HG02642 (cell line): ENCODE measurements around the gene MAN2A1.
A peak's percentile ranks its signal among the peaks of the same experiment; 100 is the strongest.
"Not testable (repeated sequence)": the region's sequence is repeated elsewhere in the genome, so short reads cannot be mapped to it uniquely, and the experiment has no call there.

Experiments used
- ATAC-seq: cut with Tn5 transposase; IDR thresholded peaks from one replicate; pipeline ENCODE4 v1.9.1; 2021; ENCODE audit warnings: mild to moderate bottlenecking; ENCODE audit not compliant: unreplicated experiment, poor library complexity

Gene MAN2A1

DNA sequence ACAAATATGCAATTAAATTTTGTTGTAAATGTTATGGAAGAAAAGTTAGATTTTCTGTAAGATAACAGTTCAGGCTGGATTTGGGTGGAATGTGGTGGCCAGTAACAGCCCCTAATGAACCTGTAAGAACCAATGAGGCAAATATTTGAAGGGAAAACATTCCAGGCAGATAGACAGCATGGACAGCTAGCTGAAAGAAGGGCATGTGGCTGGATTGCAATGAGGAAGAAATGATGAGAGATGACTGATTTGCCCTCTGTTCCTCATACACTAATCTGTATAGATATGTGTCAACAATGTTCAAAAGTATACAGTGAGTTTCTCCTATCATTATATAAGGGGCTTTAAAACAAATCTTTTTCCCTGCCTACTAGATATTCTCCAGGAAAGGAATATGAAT is 58.8 kb downstream of the MAN2A1 start:
- no peak for ATAC-seq

DNA sequence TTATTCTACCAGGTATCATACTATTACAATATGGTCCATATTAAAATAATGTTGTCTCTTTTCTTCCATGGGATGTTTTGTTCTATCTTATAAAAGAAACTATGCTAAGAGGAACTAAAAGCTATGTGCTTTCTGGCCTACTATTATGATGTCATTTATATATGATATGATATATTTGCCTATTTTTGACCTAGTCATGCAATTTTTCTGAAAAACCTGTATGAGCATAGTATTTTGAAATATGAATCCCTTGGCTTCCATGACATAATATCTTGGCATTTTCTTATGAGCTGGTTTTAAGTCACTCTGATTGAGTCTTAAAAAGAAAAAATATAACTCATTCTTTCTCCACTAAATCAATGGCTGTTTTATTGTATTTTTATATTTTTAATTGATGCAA is 60.7 kb downstream of the MAN2A1 start:
- no peak for ATAC-seq

DNA sequence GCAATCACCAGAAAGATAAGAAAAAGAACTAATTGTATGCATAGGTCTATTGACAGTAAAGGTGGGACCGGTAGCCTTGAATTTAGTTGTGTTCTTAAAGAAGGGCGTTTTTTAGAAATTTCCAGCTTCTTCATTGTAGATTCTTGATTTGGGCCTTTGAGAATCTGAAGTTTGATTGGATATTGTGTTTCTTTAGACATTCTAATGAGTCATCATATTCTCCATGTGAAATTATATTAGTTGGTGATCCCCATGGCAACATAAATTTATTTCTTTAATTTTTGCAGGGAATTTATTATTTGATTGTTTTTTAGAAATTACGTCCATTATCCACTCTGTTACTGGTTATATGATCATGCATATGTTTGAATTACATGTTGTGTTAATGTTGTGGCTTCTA is 63.6 kb downstream of the MAN2A1 start:
- no peak for ATAC-seq

DNA sequence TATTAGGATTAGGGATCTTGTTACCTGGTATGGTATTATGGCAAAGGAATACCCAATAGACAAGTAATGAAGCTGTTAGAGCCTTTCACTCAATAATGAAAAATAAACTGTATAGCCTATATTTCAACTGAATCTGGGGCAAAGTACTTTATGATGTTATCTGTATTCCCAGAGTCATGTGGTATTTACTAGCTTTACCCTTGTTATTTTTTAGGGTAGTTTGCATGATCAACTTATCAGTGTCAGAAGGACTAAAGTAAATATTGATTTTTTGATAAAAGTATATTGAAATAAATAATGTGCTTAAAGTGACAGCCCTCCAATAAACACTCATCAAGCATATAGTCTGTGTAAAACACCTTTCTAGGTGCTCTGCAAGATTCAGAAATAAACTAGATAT is 64.6 kb downstream of the MAN2A1 start:
- ATAC-seq, result no peak

DNA sequence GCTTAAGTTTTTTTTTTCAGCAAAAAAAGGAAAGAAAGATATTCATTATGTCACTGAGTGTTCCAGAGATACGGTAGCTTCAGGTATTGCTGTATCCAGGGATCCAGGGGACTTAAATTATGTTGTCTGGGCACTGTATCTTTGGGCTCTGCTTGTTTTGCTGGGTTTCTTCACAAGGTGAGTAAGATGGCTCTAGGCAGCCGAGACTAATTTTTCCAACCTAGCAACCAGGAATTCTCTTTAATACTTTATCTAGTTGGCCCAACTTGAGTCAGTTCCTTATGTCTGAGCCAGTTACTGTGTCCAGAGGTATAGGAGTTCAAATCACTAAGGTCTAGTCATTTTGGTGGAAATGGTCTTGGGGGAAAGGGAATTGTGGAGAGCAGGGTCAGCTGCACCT is 66.0 kb downstream of the MAN2A1 start:
- no peak for ATAC-seq

DNA sequence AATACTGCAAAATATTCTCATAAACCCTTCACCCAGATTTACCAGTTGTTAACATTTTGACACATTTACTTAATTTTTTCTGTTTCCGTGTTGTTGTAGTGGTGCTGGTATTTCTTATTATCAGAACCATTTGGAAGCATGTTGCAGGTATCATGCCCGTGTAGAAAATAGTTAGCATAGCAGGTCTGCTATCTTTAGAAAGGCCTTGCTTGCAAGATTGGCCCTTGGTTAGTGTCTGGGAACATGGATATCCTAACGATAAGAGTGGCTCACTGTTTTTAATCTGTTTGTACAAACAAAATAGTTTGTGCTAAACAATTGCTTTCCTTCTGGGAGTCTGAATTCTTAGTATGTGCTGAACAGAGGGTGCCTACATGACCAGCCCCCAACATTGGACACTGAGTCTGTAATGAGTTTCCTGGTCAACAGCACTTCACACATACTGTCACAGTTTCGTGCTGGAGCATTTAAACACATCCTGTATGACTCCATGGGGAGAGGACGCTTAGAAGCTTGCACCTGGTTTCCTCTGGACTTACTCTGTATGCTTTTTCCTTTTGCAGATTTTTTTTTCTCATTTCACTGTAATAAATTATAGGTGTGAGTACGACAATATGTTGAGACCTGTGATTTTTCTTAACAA is 66.9 kb downstream of the MAN2A1 start:
- ATAC-seq, result no peak

DNA sequence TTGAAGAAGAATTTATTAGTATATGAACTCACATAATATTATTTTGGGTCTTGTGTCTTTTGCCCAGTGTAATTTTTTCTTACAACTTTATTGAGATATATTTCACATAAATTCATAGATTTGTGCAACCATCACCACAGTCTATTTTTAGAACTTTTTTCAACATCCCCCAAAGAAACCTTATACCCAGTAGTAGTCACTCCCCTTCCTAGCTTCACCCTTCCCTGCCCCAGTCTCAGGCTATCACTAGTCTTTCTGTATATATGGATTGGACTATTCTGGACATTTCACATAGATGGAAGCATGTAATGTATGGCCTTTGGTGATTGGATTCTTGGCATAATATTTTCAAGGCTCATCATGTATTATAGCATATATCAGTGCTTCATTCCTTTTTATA is 67.8 kb downstream of the MAN2A1 start:
- no peak for ATAC-seq

DNA sequence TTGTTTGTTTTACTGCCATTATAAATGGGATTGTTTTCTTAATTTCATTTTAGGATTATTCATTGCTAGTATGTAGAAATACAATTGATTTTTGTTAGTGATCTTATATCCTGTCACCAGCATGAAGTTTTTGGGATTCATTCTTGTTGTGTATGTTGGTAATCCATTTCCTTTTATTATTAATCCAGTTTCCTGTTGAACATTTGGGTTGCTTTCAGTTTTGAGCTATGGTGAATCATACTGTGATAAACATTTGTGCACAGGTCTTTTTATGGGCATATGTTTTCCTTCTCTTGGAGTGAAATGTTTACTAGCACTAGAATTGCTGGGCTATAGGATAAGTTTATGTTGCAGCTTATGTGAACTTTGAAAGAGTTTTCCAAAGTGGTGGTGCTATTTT is 69.6 kb downstream of the MAN2A1 start:
- no peak for ATAC-seq

DNA sequence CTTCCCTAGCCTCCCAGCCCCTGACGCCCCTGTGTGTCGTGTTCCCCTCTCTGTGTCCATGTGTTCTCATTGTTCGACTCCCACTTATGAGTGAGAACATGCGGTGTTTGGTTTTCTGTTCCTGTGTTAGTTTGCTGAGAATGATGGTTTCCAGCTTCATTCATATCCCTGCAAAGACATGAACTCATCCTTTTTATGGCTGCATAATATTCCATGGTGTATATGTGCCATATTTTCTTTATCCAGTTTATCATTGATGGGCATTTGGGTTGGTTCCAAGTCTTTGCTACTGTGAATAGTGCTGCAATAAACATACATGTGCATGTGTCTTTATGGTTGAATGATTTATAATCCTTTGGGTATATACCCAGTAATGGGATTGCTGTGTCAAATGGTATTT is 70.4 kb downstream of the MAN2A1 start:
- ATAC-seq, result not testable (repeated sequence)

DNA sequence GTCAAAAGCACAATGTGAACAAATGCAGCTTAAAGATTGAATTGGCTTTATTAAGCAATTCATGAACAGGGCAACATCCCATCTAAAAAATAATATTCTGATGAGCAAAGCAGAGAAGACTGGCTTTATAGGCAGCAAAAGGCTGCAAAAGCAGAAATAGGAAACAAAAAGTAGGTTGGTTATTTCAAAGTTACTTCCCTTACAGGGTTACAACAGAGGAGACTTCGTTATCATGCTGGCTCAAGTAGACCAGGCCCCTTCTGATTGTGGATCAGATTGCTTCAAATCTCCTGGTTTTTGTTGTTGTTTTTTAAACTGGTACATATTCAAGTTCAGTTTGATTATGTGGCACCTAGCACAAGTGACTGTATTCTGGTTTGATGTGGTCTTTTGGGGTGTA is 73.1 kb downstream of the MAN2A1 start:
- ATAC-seq, result no peak

DNA sequence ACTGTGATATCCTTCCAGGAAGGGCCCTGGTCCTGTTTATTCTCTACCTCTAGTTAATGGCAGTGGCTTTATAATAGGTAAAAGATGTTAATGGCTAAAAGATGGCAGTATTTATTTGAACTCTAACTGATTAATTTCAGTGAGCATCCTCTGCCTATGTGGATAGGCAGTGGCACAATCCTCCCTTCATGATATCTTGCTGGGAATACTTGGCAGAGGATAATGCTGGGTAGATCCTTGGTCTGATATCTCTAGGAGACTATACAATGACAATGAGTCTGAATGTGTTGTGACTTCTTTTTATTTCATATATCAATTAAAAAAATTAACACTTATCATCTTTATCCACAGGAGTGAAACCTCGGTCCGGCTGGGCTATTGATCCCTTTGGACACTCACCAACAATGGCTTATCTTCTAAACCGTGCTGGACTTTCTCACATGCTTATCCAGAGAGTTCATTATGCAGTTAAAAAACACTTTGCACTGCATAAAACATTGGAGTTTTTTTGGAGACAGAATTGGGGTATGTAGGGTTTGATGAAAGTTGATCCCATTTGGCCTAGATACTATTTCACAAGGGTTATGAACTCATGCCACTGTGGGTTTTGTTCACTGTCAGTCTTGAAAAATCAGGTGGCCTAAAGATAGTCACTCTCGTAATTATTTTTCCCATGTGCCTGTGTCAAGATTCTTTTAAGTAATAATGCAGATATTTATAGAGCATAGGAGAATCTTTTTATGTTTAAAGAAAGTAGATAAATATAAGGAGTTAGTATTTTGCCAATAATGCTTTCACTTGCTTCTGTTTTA is 77.7 kb downstream of the MAN2A1 start:
- no peak for ATAC-seq

DNA sequence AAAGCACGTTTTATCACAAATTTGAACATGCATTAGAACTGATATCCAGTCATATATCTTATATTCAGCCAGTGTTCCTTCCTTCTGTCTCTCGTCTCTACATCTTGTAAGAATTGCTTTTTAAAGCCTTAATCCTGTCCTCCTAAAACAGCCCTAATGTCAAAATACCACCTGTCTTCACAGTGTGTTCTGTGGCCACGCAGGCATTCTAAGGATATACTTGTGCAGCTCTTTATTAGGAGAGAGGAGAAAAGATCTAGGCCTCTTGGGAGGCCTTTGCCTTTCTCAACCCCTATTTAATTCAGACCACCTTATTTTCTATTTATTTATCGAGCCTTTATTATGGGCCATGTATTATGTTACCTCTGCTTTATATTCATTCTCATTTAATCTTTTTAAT is 78.3 kb downstream of the MAN2A1 start:
- no peak for ATAC-seq

DNA sequence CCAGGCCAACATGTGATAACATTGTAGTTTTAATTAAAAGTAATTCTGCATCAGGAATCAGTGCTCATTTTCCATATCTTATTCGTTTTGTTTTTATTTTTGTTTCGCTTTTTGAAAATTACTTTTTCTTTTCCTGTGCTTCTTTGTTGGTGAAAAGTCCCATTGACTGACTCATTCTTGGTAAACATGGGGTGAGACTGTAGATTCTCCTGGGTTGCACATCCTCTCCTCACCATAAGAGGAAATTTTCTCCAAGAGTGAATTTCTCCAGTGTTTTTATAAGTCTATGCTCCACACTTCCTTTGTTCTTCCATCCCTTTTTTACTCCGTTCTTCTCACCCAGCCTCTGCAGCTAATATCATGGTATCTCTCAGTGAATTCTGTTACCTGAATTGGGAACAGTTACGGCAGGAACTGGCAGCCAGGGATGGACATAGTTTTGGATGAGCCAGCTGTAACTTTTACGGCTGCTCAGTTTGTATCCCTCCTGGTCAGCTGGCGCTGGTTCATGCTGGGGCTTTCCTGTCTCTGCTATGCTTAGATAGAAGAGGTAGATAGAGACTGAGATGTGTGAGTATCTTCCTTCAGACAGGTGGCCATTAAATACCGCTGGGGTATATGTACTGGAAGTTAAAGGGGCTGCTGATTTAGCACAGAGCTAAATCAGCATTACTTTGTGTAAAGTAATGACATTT is 80.0 kb downstream of the MAN2A1 start:
- no peak for ATAC-seq

DNA sequence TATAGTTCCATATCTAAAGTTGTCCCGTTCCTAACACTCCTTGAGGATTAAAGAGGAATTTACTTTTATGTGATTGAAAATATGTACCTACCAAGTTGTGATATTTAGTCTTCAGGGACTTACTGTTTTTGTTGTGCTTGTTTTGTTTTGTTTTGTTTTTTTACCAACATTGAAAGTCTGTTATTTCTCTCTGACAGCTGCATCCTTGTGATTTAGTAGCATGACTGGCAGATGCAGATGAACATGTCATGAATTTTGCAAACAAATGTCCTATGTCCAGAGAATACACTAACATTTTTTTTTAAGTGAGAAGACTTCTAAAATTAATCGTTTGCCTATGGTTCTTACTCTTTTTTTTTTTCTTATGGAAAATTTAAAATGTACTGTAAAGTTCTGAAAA is 85.4 kb downstream of the MAN2A1 start:
- ATAC-seq, result no peak

DNA sequence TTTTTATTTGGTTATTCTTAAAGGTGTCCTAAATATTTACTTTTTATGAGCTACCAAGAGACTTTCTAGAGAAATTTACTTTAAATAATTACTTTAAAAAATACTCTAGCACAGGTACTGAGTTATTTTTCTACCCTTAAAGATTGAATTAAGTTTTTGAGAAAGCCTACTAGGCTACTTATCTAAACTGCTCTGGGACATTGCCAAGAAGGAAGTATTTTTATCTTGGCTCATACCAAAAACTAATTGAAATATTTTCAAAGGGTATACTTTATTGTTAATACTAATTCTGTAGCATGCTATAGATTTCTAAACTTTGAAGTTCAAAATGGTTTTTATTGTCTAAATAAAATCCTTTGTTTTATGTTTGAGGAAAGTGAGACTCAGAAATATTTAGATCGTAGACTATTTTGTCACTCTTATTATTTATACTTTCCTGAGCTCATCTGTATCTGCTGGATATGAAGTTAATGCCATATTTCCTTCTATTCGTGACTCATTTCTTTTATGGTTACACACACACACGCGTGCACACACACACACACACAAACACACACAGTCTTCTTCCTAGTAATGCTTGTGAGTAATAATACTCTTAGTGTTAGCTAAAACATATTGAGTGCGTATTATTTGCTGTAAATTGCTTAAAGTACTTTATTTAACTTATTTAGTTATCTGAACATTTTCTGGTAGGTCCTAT is 89.5 kb downstream of the MAN2A1 start:
- ATAC-seq, result no peak

DNA sequence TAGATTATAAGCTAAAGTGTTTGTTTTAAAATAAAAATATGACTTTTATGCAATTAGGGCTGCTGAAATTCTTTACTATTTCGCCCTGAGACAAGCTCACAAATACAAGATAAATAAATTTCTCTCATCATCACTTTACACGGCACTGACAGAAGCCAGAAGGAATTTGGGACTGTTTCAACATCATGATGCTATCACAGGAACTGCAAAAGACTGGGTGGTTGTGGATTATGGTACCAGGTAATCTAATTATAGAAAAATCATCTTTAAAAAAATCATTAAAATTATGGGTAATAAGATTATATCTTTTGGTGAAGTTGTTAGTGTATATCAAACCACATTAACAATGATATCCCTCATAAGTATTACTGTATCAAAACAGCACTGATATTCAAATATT is 95.0 kb downstream of the MAN2A1 start:
- ATAC-seq, result no peak

DNA sequence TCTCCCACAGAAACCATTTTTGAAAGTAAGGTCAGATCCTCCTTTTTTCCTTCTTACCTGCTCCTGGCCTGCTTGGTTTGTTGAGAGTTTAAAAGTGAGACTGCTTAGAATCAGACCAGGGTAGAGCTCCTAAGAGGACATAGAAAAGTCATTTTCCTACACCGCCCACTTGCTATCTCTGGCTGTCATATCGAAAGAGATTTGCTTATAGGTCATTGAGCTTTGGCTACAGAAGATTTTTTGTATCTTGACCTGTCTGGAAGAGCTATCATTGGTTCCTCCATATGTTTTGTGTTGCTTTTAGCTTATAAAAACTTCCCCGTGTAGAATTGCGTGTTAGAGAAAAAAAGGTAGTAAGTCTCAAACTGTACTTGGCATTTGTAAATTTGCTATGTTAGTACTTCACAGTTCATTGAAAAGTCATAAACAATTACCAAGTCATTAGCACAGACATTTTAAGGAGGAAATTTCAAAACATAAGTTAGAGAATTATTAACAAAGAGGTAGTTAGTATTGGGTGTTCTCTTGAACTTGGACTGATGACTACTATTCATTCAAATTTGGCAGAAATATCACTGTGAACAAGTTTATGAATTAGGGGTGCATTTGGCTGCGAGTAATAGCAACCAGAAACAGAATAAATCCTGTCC is 96.6 kb downstream of the MAN2A1 start:
- no peak for ATAC-seq

DNA sequence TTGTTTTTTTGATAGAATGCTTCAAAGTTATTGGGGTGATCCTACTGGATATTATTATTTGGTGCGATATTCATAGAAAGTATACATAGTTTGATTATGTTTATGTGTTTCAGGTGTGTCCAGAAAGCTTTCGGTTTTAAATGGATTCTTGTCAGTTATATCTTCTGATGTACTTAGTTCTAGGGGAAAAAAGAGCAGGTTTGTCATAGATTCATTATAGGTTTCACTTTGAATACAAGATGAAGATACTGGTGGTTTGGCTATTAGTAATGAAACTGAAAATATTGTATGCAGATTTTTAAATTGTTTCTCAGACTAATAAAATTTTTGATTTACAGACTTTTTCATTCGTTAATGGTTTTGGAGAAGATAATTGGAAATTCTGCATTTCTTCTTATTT is 98.9 kb downstream of the MAN2A1 start:
- peak; percentile 91 for ATAC-seq

DNA sequence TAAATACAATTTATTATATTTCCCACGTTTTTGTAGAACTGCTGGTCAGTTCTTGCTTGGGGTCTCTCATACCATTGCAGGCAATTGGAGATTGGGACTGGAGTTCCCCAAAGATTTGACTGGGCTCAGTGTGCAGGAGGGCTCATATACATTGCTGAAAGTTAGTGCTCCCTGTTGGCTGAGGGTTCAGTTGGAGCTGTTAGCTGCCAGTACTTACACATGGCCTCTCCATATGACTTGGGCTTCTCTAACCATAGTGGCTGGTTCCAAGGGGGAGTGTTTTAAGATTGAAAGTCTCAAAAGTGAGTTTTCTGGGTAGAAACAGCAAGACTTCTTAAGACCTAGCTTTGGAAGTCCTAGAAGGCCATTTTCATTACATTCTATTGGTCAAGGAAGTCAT is 102.9 kb downstream of the MAN2A1 start:
- no peak for ATAC-seq

DNA sequence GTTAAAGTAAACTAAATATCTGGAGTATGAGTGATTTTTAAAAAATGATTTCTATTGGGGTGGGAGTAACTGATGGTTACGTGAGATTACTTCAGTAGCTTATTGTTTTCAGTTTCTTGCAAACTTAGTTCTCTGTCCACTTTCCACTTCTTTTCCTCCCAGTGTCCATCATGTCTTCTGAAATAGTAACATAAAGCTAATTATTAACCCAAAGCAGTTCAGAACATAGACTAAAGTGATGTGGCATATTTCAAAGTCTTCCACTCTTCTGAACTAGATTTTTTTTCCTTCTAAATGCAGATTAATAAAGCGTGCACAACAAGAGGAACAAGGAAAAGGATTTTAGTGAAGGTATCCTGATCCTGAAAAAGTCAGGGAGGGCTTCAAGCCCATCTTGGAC is 114.1 kb downstream of the MAN2A1 start:
- ATAC-seq, result no peak
